Effector CD8-positive, alpha-beta T cell (primary cell): ENCODE data around the gene AKAP13.
"Not testable (repeated sequence)": the region's sequence is repeated elsewhere in the genome, so short reads cannot be mapped to it uniquely, and the experiment has no call there.

Experiments used
- DNase-seq: peaks from one replicate; lab custom pipeline; 2025; lab: John Stamatoyannopoulos, UW

The AKAP13 gene

DNA sequence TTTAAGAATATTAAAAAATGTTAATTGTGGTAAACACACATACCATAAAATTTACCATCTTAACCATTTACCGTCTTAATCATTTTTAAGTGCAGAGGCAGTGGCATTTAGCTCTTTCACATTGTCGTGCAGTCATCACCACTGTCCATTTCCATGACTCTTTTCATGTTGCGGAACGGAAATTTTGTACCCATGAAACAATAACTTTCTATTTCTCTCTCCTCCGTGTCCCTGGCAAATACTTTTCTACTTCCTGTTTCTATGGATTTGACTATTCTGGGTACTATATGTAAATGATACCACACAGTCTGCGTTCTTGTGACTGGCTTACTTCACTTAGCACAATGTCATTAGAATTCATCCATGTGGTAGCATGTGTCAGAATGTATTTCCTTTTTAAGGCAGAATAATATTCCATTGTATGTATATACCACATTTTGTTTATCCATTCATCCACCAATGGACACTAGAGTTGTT is 27.9 kb downstream of the AKAP13 start:
- DNase-seq: no peak

- no peak for DNase-seq
Observed at GRCh38 chr15:85412066-85412465, 31.7 kb downstream of the AKAP13 start.

- peak; percentile 12 for DNase-seq
Observed at GRCh38 chr15:85412956-85413854, 32.8 kb downstream of the AKAP13 start.

DNA sequence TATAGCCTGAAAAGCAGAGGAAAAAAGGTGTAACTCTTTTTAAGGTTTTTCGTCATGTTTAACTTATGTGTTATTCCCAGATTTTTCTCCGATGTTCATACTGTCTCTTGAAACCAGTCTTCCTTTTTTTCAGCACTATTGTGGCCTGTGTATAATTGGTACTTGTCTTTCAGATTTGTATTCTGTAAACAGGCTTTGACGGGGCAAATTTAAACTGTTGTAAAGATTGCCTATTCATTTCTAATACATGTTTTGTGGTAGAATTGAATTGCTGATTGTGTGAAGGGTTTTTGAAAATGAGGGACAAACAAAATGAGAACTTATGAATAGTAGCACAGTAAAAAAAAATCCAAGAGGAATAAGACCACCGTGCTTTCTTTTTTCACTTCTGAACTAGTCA is 33.6 kb downstream of the AKAP13 start:
- no peak for DNase-seq

DNA sequence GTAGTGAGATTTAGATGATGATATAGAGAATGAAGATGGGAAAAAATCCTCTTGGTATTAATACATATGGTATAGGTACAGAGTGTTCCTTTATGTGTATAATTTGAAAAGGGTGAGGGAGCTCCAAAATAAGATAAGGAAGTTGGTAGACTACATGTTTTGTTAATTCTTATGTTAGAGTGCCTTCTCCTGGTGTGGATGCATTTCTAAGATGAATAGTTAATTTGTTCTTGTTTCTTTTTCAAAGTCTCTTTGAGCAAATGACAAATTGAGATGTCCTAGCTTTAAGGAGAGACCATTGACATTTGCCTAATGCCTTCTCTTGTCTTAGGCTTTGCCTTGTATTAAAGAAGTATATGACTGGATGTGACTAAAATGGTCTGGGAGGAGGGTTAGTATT is 34.1 kb downstream of the AKAP13 start:
- no peak for DNase-seq

DNA sequence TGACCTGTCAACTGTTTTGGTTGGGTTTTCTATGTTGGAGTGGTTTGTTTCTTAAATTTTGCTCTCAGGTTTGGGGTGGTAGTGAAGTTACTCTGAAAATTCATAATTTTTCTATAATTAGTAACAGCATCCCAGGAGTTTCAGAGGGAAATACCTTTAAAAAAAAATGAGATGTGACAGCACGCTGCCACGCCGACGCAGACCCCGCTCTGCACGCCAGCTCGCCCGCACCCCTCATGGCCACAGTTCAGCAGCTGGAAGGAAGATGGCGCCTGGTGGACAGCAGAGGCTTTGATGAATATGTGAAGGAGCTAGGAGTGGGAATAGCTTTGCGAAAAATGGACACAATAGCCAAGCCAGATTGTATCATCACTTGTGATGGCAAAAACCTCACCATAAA is 34.6 kb downstream of the AKAP13 start:
- DNase-seq: no peak

- DNase-seq: no peak
Observed at GRCh38 chr15:85415783-85416182, 35.4 kb downstream of the AKAP13 start.

DNA sequence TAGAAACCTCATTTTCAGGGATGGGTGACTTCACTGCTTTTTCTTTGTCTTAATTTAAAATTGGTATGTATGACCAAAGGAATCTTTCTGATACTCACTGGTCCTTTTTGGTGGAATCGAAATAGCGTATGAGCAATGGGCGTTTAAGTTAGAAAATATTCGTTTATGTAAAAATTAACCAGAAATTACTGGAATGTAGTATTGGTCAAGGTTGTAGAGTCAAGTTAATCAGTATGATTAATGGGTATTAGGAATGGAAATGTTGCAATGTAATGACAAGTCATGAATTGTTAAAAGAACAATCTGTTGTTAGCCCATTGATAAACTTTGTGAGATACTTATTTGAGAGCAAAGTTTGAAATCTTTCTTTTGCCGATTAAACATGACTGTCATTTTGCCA is 36.9 kb downstream of the AKAP13 start:
- DNase-seq: no peak

DNA sequence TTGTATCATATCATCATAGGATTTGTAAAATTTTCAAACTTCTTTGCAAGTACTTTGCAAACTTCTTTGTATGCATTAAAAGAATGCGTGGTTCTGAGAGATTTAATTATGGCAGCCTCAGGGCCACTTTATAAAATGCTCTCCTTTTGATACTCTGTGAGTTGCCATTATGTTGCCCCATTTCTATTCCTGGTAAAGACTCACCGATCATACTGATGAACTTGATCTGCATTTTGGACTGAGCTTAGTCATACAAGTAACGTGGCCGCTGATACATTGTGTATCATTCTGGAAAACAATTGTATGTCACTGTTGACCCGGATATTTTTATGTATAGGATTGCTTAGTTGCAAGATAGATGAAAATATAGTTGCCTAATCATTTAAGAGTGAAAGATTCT is 38.8 kb downstream of the AKAP13 start:
- DNase-seq: no peak

DNA sequence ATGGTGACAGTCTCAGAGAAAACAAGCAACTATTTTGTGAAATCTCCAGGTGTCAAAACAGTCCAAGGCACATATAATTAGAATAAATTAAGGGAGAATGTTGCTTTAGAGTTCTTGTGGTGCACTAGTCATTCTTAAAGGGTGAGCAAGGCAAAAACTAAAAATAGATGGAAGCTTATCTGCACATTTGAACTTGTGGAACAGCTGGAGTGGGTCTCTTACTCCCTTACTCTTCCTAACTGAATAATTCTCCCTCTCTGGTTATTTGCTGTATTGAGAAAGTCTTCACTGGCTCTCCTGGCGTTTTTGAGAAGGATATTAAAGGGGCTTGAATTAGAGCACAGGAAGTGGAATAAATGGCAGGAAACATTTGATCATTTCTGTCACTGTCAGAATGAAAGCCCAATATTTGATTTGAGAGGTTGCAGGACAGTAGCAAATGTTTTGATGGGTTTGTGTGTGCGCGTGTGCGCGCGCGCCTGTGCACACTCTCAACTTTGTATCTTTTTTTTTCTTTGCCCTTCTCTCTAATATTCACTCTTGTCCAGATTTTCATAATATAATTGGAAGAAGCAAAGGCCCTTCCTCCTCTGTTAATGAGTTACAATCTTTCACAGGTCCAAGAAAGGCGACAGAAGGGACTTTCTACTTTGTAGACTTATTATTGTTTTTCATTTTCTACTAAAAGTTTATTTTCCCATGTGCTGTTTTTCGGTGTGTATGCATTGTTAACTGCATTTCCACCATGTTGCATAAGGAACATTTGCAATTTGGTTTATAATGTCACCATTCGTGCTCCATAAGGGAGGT is 40.9 kb downstream of the AKAP13 start:
- DNase-seq: no peak

DNA sequence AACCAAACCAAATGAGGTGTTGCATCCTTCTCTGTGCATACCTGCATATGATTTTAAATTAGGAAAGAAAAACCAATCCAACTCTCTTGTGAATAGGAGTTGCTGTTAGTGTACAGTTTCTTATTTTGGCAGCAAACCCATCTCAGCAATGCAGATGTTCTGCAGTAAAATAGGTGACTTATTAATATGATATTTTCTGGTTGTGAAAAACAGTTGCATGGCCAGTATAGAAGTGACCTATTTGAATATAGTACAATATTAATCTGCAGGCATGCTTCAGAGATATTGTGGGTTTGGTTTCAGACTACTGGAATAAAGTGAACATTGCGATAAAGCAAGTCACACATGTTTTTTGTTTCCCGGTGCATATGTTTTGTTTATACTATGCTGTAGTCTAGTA is 42.2 kb downstream of the AKAP13 start:
- DNase-seq: no peak

- no peak for DNase-seq
Observed at GRCh38 chr15:85423256-85423655, 42.9 kb downstream of the AKAP13 start.

- no peak for DNase-seq
Observed at GRCh38 chr15:85424154-85424553, 43.8 kb downstream of the AKAP13 start.

DNA sequence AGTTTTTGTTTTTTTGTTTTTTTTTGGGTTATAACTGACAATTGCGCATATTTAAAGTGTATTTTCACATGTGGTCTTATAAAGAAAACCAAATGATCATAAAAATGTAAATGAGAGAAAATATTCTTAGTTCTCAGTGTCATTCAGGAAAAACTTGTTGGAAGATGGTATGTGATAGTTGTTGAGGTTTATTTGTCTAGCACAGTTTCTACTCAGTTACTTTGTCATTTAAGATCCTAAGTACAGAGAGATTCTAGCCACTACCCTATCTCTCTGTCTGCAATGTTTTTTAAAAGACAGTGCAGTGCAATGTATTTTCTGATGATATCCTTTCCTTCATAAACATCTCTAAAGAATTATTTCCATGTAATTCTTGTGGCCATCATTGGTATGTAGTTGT is 46.1 kb downstream of the AKAP13 start:
- no peak for DNase-seq

DNA sequence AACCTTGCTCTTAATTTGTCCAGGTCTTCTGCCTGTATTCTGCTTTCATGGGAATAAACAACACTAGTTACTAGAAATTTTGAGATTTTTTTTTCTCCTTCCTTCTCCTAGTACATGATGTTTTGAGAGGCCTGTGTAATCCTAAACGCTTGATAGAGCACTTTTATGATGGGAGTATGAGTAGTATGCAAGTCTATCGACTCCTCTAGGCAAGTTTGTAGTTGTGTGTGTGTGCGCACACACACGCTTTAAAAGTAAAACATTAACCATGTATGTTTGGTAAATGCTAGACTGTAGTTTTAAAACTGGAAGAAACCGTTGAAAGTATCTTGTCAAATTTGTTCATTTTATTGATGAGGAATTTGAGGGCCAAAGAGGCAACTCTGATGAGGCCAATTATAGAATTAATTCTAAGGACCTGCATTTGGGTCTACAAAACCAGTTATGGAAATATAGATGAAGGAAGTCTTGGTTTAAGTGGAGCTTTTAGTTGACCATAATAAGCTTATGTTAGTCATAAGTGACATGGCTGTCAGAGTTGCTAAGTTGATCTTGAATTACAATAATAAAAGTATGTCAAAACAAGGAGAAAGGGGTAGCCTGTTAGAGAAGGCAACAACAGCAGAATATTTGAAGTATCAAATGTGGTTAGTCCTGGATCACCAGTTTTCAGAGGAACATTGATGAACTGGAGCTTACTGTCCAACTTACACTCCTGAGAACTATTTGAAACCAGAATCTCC is 47.1 kb downstream of the AKAP13 start:
- DNase-seq: no peak

- no peak for DNase-seq
Observed at GRCh38 chr15:85429522-85429921, 49.1 kb downstream of the AKAP13 start.

DNA sequence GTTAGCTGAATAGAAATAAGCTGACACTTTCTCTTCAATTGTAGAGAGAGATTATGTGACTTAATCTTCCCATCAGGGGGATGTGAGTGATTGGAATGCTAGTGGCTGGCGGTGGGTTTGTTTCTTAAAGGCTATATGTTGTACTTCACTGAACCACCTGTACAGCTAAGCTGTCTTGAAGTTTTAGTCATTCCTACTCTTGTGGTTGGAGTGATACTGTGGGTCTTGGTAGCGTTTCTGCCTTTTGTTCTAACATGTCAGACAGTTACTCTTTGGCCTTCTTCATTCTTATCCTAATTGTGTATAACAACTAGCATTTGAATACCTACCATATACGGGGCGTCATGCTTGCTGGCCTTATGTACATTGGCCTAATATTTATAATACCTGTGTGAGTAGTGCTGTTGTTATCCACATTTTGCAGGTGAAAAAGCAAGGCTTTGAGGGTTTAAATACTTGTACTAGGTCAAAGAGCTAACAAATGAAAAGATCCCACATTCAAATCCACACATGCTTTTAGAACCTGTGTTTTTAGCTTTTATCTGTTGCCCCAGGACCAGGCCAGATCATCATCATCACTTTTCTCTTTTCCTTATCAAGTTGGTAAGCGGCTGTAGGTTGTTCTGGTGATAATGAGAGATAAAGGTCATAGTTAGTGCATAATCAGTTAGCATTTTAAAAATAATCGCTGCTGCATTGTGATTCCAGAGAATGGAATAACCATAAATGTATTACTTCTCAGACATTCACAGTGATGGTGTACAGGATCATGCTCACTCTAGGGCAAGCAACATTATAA is 50.2 kb downstream of the AKAP13 start:
- DNase-seq: no peak

- no peak for DNase-seq
Observed at GRCh38 chr15:85439996-85440395, 59.6 kb downstream of the AKAP13 start.

- DNase-seq: no peak
Observed at GRCh38 chr15:85440451-85440850, 60.0 kb downstream of the AKAP13 start.

DNA sequence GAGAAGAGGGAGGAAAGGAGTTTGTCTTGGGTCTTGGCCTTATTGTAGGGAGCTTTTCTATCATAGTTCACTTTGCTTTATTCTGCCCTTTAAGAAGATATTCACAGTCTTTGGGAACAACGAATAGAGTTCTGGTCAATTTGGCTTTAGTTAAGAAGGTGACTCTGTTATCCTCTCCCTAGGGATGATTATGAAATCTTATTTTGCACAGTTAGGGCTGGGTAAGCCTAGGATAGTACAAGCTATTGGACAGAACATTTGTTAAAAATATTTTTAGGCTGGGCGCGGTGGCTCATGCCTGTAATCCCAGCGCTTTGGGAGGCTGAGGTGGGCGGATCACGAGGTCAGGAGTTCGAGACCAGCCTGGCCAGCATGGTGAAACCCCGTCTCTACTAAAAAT is 61.5 kb downstream of the AKAP13 start:
- DNase-seq: not testable (repeated sequence)

DNA sequence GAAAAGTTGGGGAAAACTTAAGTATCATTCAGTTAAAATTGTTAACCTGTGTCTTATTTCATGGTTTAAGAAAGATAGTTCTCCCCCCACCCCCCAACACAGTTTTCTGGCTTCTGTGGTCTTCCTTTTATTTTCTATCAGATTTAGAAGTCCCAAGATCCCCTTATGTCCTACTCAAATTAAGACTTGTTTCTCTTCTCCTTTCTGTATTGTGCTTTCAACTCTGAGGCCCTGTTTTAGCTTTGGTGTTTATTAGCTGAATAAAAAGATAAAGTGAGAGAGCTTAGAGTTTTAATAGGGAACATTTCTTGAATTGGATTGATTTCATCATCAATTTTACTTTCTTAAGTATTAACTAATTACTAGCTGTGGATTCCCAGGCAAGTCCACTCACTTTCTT is 62.6 kb downstream of the AKAP13 start:
- no peak for DNase-seq
